H9 (cell line): ENCODE results near the gene DMPK. TPM values are rescaled to one million over a fixed set of nuclear protein-coding genes. Genes with fewer than 3 reads are reported as not detected.

Experiments used
- DNase-seq: peaks from one replicate; pipeline ENCODE4 v3.0.0-alpha.2; 2017
- H2AFZ ChIP-seq: one replicate; pipeline ENCODE4 v1.6.1; 2013; ENCODE audit warnings: mild to moderate bottlenecking, low read length, control low read depth, moderate library complexity
- H2AK5ac ChIP-seq: 2 replicates; pipeline ENCODE4 v1.6.1; 2013; ENCODE audit warnings: low read length, control low read depth, mixed read lengths; ENCODE audit not compliant: insufficient read length
- H2BK120ac ChIP-seq: one replicate; pipeline ENCODE4 v1.6.1; 2013; ENCODE audit warnings: low read depth, mild to moderate bottlenecking, low read length, control low read depth, inconsistent platforms; ENCODE audit not compliant: poor library complexity, severe bottlenecking
- H2BK12ac ChIP-seq: 2 replicates; pipeline ENCODE4 v1.6.1; 2013; ENCODE audit warnings: low read length, control low read depth, mixed read lengths, low read depth; ENCODE audit not compliant: insufficient read length
- H2BK15ac ChIP-seq: 2 replicates; pipeline ENCODE4 v1.6.1; 2013; ENCODE audit warnings: low read depth, low read length, control low read depth
- H2BK20ac ChIP-seq: one replicate; pipeline ENCODE4 v1.6.1; 2013; ENCODE audit warnings: low read depth, mild to moderate bottlenecking, low read length, control low read depth, inconsistent platforms; ENCODE audit not compliant: poor library complexity, severe bottlenecking
- H2BK5ac ChIP-seq: 2 replicates; pipeline ENCODE4 v1.6.1; 2013; ENCODE audit warnings: low read length, control low read depth, mixed read lengths; ENCODE audit not compliant: insufficient read length
- H3K14ac ChIP-seq: 2 replicates; pipeline ENCODE4 v1.6.1; 2013; ENCODE audit warnings: low read length, control low read depth; ENCODE audit not compliant: insufficient read depth
- H3K18ac ChIP-seq: 2 replicates; pipeline ENCODE4 v1.6.1; 2013; ENCODE audit warnings: low read depth, mild to moderate bottlenecking, mixed read lengths, low read length, control low read depth; ENCODE audit not compliant: insufficient read length
- H3K23ac ChIP-seq: 2 replicates; pipeline ENCODE4 v1.6.1; 2013; ENCODE audit warnings: low read length, control low read depth, mixed read lengths, low read depth; ENCODE audit not compliant: insufficient read length
- H3K23me2 ChIP-seq: 2 replicates; pipeline ENCODE4 v1.6.1; 2013; ENCODE audit warnings: low read depth, mild to moderate bottlenecking, mixed read lengths, low read length, control low read depth; ENCODE audit not compliant: insufficient read length, poor library complexity, severe bottlenecking
- H3K27ac ChIP-seq: 2 replicates; pipeline ENCODE4 v1.5.1; 2013; ENCODE audit warnings: low read length, control low read depth, mixed read lengths, low read depth; ENCODE audit not compliant: insufficient read length
- H3K27me3 ChIP-seq: 2 replicates; pipeline ENCODE4 v1.6.1; 2013; ENCODE audit warnings: low read length, control low read depth, inconsistent platforms; ENCODE audit not compliant: insufficient read depth
- H3K4ac ChIP-seq: 2 replicates; pipeline ENCODE4 v1.6.1; 2013; ENCODE audit warnings: low read depth, mild to moderate bottlenecking, control low read depth, inconsistent platforms, low read length, moderate library complexity
- H3K4me1 ChIP-seq: 2 replicates; pipeline ENCODE4 v1.6.1; 2013; ENCODE audit warnings: low read length, control low read depth, inconsistent platforms; ENCODE audit not compliant: insufficient read depth
- H3K4me2 ChIP-seq: 2 replicates; pipeline ENCODE4 v1.6.1; 2013; ENCODE audit warnings: low read length, control low read depth, mixed read lengths; ENCODE audit not compliant: insufficient read length, insufficient read depth
- H3K56ac ChIP-seq: 2 replicates; pipeline ENCODE4 v1.6.1; 2013; ENCODE audit warnings: low read depth, mild to moderate bottlenecking, mixed read lengths, low read length, control low read depth; ENCODE audit not compliant: insufficient read length
- H3K79me1 ChIP-seq: 2 replicates; pipeline ENCODE4 v1.6.1; 2013; ENCODE audit warnings: low read depth, mild to moderate bottlenecking, moderate library complexity, low read length, control low read depth, inconsistent platforms; ENCODE audit not compliant: insufficient read depth, poor library complexity, severe bottlenecking
- H3K79me2 ChIP-seq: 2 replicates; pipeline ENCODE4 v1.6.1; 2013; ENCODE audit warnings: low read length, control low read depth, inconsistent platforms; ENCODE audit not compliant: insufficient read depth
- H3K9ac ChIP-seq: 2 replicates; pipeline ENCODE4 v1.6.1; 2013; ENCODE audit warnings: low read length, control low read depth, mixed read lengths; ENCODE audit not compliant: insufficient read length; ENCODE audit errors: extremely low read depth
- H3K9me3 ChIP-seq: one replicate; pipeline ENCODE4 v1.6.1; 2013; ENCODE audit warnings: low read depth, low read length, inconsistent platforms; ENCODE audit not compliant: control insufficient read depth
- H3T11ph ChIP-seq: one replicate; pipeline ENCODE4 v1.6.1; 2013; ENCODE audit warnings: mild to moderate bottlenecking, low read length, control low read depth, inconsistent platforms
- H4K20me1 ChIP-seq: one replicate; pipeline ENCODE4 v1.6.1; 2013; ENCODE audit not compliant: control insufficient read depth, insufficient read length, insufficient read depth
- H4K5ac ChIP-seq: 2 replicates; pipeline ENCODE4 v1.6.1; 2013; ENCODE audit warnings: low read depth, mild to moderate bottlenecking, mixed read lengths, low read length, control low read depth; ENCODE audit not compliant: insufficient read length
- H4K8ac ChIP-seq: replicated peaks from 2 replicates; pipeline ENCODE4 v1.6.1; 2013; ENCODE audit warnings: low read length, control low read depth, mixed read lengths, low read depth; ENCODE audit not compliant: insufficient read length
- H4K91ac ChIP-seq: 2 replicates; pipeline ENCODE4 v1.6.1; 2013; ENCODE audit warnings: low read depth, mild to moderate bottlenecking, moderate library complexity, mixed read lengths, low read length, control low read depth; ENCODE audit not compliant: insufficient read length
- H3K27ac Mint-ChIP-seq, 3 experiments: 2 replicates in 2 of 3; 3 replicates in 1 of 3; pipeline ENCODE4 v1.8.0; 2020 to 2021; ENCODE audit warnings: mixed read lengths in 3 of 3, mild to moderate bottlenecking in 1 of 3, moderate library complexity in 1 of 3
- H3K27me3 Mint-ChIP-seq: 2 replicates; pipeline ENCODE4 v1.8.0; 2021; ENCODE audit warnings: low read depth, mild to moderate bottlenecking, moderate library complexity, mixed read lengths
- H3K36me3 Mint-ChIP-seq, 3 experiments: 2 replicates in 2 of 3; 3 replicates in 1 of 3; pipeline ENCODE4 v1.8.0; 2020 to 2021; ENCODE audit warnings: low read depth in 3 of 3, mixed read lengths in 3 of 3; ENCODE audit not compliant: insufficient read depth in 1 of 3
- H3K4me1 Mint-ChIP-seq, 2 experiments: 2 replicates each; pipeline ENCODE4 v1.8.0; 2020; ENCODE audit warnings: mixed read lengths in 2 of 2
- H3K4me3 Mint-ChIP-seq, 2 experiments: 2 replicates in 1 of 2; 3 replicates in 1 of 2; pipeline ENCODE4 v1.8.0; 2020 to 2021; ENCODE audit warnings: mild to moderate bottlenecking in 2 of 2, mixed read lengths in 2 of 2, moderate library complexity in 1 of 2
- H3K9me3 Mint-ChIP-seq, 2 experiments: 2 replicates in 1 of 2; 3 replicates in 1 of 2; pipeline ENCODE4 v1.8.0; 2020; ENCODE audit warnings: mild to moderate bottlenecking in 2 of 2, mixed read lengths in 2 of 2, moderate library complexity in 1 of 2
- WGBS: extraction: QIAGEN DNeasy Blood & Tissue Kit; methylation state at CpG from one replicate; pipeline ENCODE4 v1.1.7; 2013; ENCODE audit warnings: missing lambda C conversion rate, low lambda C conversion rate, mixed read lengths; ENCODE audit not compliant: insufficient read length; ENCODE audit errors: extremely low coverage; 5-methylcytosine and 5-hydroxymethylcytosine counted together
- total RNA-seq: library from RNA; stranded (reverse); gene quantifications from 2 replicates; pipeline ENCODE4 v1.2.1, GENCODE V29; 2021
- TF ChIP-seq, protein P1 (sequence below): fragments of 200-600 bp; sonication (generic); conservative IDR thresholded peaks from 3 replicates; pipeline ENCODE4 v1.8.0; 2021; ENCODE audit warnings: antibody characterized with exemption, mild to moderate bottlenecking

The DMPK gene
- total RNA-seq, 1 experiment from 2014 or later: 67.4 TPM

GRCh38 chr19:45773384-45773783, 8.9 kb downstream of the DMPK start:
- H3K27me3 ChIP-seq: no peaks in the 10 kb centered on the region
- no peaks in the 10 kb centered on the region for H3K9me3 ChIP-seq
- no peak overlapping the region for H4K91ac ChIP-seq
- no peak overlapping the region for H3K27ac ChIP-seq
- H3K9me3 Mint-ChIP-seq: no peaks in the 10 kb centered on the region; a peak in 1 of 5 replicates
- H3K14ac ChIP-seq: no peak overlapping the region
- no peak overlapping the region for H4K5ac ChIP-seq
- H3T11ph ChIP-seq: no peak overlapping the region
- H3K4me3 Mint-ChIP-seq: peak overlapping the region in 1 of 2 experiments; percentile 19; a peak in 1 of 5 replicates
- H3K9ac ChIP-seq: no peak overlapping the region
- peaks cover 3% of the 10 kb centered on the region for H3K27me3 Mint-ChIP-seq
- no peak overlapping the region for H2AK5ac ChIP-seq
- no peak overlapping the region for H3K4ac ChIP-seq
- no peak overlapping the region for H2BK12ac ChIP-seq
- no peak overlapping the region for H2BK120ac ChIP-seq
- H2BK20ac ChIP-seq: no peak overlapping the region
- no peak overlapping the region for H4K8ac ChIP-seq
- H3K56ac ChIP-seq: no peak overlapping the region
- H3K79me1 ChIP-seq: no peaks in the 10 kb centered on the region
- H2BK5ac ChIP-seq: no peak overlapping the region
- peaks cover 9% of the 10 kb centered on the region for H3K23me2 ChIP-seq
- TF ChIP-seq, protein P1, sequence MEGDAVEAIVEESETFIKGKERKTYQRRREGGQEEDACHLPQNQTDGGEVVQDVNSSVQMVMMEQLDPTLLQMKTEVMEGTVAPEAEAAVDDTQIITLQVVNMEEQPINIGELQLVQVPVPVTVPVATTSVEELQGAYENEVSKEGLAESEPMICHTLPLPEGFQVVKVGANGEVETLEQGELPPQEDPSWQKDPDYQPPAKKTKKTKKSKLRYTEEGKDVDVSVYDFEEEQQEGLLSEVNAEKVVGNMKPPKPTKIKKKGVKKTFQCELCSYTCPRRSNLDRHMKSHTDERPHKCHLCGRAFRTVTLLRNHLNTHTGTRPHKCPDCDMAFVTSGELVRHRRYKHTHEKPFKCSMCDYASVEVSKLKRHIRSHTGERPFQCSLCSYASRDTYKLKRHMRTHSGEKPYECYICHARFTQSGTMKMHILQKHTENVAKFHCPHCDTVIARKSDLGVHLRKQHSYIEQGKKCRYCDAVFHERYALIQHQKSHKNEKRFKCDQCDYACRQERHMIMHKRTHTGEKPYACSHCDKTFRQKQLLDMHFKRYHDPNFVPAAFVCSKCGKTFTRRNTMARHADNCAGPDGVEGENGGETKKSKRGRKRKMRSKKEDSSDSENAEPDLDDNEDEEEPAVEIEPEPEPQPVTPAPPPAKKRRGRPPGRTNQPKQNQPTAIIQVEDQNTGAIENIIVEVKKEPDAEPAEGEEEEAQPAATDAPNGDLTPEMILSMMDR: no peak
- no peak overlapping the region for H2BK15ac ChIP-seq
- no peaks in the 10 kb centered on the region for H3K79me2 ChIP-seq
- H3K23ac ChIP-seq: no peak overlapping the region
- H3K18ac ChIP-seq: no peak overlapping the region
- H4K20me1 ChIP-seq: no peaks in the 10 kb centered on the region
- H3K4me2 ChIP-seq: no peak overlapping the region
- H2AFZ ChIP-seq: no peak overlapping the region
- no peak overlapping the region for H3K27ac Mint-ChIP-seq
- DNase-seq: no peak
- H3K4me1 Mint-ChIP-seq: peaks cover 7 to 13% of the 10 kb centered on the region in 2 experiments
- H3K4me1 ChIP-seq: no peaks in the 10 kb centered on the region
- peaks cover 14 to 44% (median 35%) of the 10 kb centered on the region in 3 experiments for H3K36me3 Mint-ChIP-seq
- WGBS: no CpG with 5 or more reads among the region's 2 CpGs
